ENCODE results near the gene RRP15.
A peak's percentile ranks its signal among the peaks of the same experiment; 100 is the strongest.

RRP15 gene

DNA sequence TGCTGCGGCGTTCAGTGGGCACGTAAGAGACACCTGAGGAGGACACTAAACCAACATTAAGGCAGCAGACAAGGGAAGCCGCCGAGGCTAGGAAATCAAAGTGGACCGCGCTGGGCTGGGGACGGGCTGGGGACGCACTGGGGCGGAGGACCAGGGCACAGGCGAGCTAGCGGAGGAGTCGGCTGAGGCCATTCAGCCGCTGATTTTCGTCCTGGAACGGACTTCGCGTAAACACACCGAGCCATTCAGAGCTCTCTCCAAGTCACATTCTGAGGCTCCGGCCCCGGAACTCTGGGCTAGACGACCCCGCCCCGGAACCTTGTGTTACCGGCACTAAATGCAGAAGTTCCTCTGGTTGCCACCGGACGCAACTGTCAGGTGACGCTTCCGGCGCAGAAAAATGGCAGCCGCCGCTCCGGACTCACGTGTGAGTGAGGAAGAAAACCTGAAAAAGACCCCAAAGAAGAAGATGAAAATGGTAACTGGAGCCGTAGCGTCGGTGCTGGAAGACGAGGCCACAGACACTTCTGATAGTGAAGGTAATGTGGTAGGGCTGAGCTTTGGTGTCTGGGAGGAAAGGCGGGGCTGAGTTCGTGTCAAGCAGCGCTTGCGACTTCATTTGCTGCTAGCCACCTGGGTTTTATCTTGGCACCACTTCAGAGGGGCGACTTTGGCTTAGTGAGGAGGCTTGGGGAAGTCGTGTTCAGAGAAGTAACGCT lies at the start of gene RRP15:
Gene RRP15, plus strand, starts transcription at position 377 of the 719 bp plus-strand sequence. Its CDS starts 24 bp downstream, at position 401.
- TF ChIP-seq, protein P1, sequence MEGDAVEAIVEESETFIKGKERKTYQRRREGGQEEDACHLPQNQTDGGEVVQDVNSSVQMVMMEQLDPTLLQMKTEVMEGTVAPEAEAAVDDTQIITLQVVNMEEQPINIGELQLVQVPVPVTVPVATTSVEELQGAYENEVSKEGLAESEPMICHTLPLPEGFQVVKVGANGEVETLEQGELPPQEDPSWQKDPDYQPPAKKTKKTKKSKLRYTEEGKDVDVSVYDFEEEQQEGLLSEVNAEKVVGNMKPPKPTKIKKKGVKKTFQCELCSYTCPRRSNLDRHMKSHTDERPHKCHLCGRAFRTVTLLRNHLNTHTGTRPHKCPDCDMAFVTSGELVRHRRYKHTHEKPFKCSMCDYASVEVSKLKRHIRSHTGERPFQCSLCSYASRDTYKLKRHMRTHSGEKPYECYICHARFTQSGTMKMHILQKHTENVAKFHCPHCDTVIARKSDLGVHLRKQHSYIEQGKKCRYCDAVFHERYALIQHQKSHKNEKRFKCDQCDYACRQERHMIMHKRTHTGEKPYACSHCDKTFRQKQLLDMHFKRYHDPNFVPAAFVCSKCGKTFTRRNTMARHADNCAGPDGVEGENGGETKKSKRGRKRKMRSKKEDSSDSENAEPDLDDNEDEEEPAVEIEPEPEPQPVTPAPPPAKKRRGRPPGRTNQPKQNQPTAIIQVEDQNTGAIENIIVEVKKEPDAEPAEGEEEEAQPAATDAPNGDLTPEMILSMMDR (IDR thresholded peaks at IDR 0.05) = no peak

GRCh38 chr1:218242171-218242570 lies 42.9 kb upstream of the RRP15 start:
- TF ChIP-seq, protein P1 (IDR thresholded peaks at IDR 0.05) = no peak

DNA sequence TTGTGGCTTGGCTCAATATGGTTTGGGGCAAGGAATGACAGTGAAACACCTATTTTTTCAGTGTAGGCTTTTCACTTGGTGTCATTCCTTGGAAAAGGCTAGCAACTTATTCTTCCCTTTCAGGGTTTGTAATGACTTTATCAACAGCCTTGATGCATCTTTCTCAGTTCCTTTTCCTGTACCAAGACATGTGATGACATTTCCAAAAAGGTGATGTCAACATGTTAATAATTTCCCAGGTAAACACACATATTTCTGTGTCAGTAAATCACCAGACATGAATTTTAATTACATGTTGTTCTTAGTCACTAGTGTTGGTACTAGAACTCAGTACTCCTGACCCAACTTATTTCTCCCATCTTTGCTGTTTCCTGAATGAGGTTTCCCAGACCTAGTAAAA lies 37.8 kb upstream of the RRP15 start:
- TF ChIP-seq, protein P1 (IDR thresholded peaks at IDR 0.05) = no peak

GRCh38 chr1:218249338-218250140 lies 35.6 kb upstream of the RRP15 start:
- TF ChIP-seq, protein P1 (IDR thresholded peaks at IDR 0.05) = no peak

DNA sequence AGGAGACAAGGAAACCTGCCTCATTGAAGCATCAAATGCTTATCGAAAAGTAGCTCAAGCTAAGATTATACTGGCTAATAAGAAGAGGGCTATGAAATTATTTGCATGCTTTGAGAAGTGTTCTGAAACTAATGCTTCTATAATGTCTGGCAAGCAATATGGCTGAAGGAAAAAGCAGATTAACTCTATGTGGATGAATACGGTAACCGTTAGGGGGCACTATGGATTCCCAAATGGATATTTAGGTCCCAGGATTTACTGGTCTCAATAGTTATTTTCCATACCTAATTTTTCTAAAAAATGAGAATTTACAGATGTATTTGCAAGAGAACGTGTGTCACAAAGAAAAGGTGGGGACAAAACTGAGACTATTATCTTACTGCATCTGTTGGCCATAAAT lies 34.6 kb upstream of the RRP15 start:
- TF ChIP-seq, protein P1 (IDR thresholded peaks at IDR 0.05) = peak; percentile 41; the same call in 1 of the 2 replicates

GRCh38 chr1:218254296-218254946 lies 30.7 kb upstream of the RRP15 start:
- TF ChIP-seq, protein P1 (IDR thresholded peaks at IDR 0.05) = no peak

DNA sequence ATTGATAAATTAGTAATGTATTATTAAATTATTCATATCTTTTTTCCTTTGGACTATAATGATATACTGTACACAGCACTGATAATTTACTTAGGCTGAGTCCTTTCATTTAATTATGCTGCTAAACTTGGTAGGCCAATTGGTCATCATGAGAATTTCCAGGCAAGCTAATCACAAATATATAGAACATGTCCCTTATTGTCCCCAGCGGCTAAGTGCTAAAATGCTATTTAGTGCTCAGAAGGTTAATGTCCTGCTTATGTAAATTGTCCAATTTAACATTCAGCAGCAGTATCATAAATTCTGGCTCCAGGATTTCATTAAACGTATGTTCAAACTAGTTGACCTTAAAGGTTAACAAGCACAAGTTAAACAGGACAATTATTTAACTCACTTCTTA lies 30.0 kb upstream of the RRP15 start:
- TF ChIP-seq, protein P1 (IDR thresholded peaks at IDR 0.05) = no peak
